Bronchial epithelial cell (primary cell): ENCODE measurements around the gene LANCL3. TPM values are rescaled to one million over a fixed set of nuclear protein-coding genes. Genes with fewer than 3 reads are reported as not detected.

Experiments
- DNase-seq: peaks from one replicate; pipeline ENCODE4 v3.0.0-alpha.2; 2010; ENCODE audit warnings: low read depth
- FAIRE-seq: peaks from 2 replicates; lab custom pipeline; 2011; peaks lifted over from hg19 to GRCh38; lab: Jason Lieb, UNC
- H3K27me3 ChIP-seq: 2 replicates; pipeline ENCODE4 v1.5.1; 2011; ENCODE audit warnings: low read length; ENCODE audit not compliant: control insufficient read depth, insufficient read depth
- H3K36me3 ChIP-seq: 2 replicates; pipeline ENCODE4 v1.5.1; 2011; ENCODE audit warnings: low read length; ENCODE audit not compliant: control insufficient read depth, insufficient read depth
- H3K4me3 ChIP-seq: 2 replicates; pipeline ENCODE4 v1.5.1; 2011; ENCODE audit warnings: mild to moderate bottlenecking, low read depth, low read length, control low read depth
- CTCF ChIP-seq: IDR thresholded peaks from 2 replicates; pipeline ENCODE4 v1.5.1; 2011; ENCODE audit warnings: mild to moderate bottlenecking, moderate library complexity, low read length, control low read depth, inconsistent platforms; ENCODE audit not compliant: insufficient read depth, severe bottlenecking
- total RNA-seq: library from RNA; depleted of rRNA; stranded (reverse); fragments of >200 nt; gene quantifications from 2 replicates; pipeline ENCODE4 v1.2.1, GENCODE V29; 2014

The LANCL3 gene
- total RNA-seq, 1 donor from 2014 or later: 0.26 TPM

GRCh38 chrX:37608156-37608555 lies 36.7 kb downstream of the LANCL3 start:
- Histone ChIP-seq H3K36me3 (no peaks in the 10 kb centered on the region), H3K27me3 (no peaks in the 10 kb centered on the region), H3K4me3 (no peak overlapping the region)
- FAIRE-seq (no peak), DNase-seq (no peak)
- no peak for TF ChIP-seq CTCF

GRCh38 chrX:37609727-37610126 lies 38.3 kb downstream of the LANCL3 start:
- DNase-seq (no peak), FAIRE-seq (no peak)
- Histone ChIP-seq H3K4me3 (no peak overlapping the region), H3K27me3 (no peaks in the 10 kb centered on the region), H3K36me3 (no peaks in the 10 kb centered on the region)
- TF ChIP-seq CTCF: no peak

- FAIRE-seq (no peak), DNase-seq (no peak)
- Histone ChIP-seq H3K27me3 (no peaks in the 10 kb centered on the region), H3K4me3 (no peak overlapping the region), H3K36me3 (no peaks in the 10 kb centered on the region)
- no peak for TF ChIP-seq CTCF
Measured at GRCh38 chrX:37613933-37614332, 42.5 kb downstream of the LANCL3 start.

- Histone ChIP-seq H3K27me3 (no peaks in the 10 kb centered on the region), H3K4me3 (no peak overlapping the region), H3K36me3 (no peaks in the 10 kb centered on the region)
- no peak for TF ChIP-seq CTCF
- FAIRE-seq: no peak
- DNase-seq: peak; percentile 40
Measured at GRCh38 chrX:37627602-37628001, 56.1 kb downstream of the LANCL3 start.

- Histone ChIP-seq H3K4me3 (no peak overlapping the region), H3K36me3 (no peaks in the 10 kb centered on the region), H3K27me3 (no peaks in the 10 kb centered on the region)
- no peak for TF ChIP-seq CTCF
- FAIRE-seq (no peak), DNase-seq (no peak)
Measured at GRCh38 chrX:37638047-37638446, 66.6 kb downstream of the LANCL3 start.

- no peaks in the 10 kb centered on the region for H3K27me3 ChIP-seq
- no peak for TF ChIP-seq CTCF
- H3K4me3 ChIP-seq: no peak overlapping the region
- DNase-seq (no peak), FAIRE-seq (no peak)
- H3K36me3 ChIP-seq: no peaks in the 10 kb centered on the region
Measured at GRCh38 chrX:37640142-37640541, 68.7 kb downstream of the LANCL3 start.
